AG04450 (cell line): ENCODE measurements around the gene MC2R. TPM values are rescaled to one million over a fixed set of nuclear protein-coding genes. Genes with fewer than 3 reads are reported as not detected.

Experiments
- CTCF ChIA-PET: fragments of 300-600, 350-600 bp; formaldehyde crosslinking; extraction: SDS; loops from one replicate; lab custom pipeline; 2022; ENCODE audit warnings: antibody characterized with exemption, inconsistent platforms; lab: Charles Lee
- POLR2A ChIA-PET: fragments of 350-600 bp; formaldehyde crosslinking; extraction: SDS; loops from one replicate; lab custom pipeline; 2021; ENCODE audit warnings: antibody characterized with exemption, inconsistent platforms; lab: Yijun Ruan, JAX
- DNase-seq: peaks from one replicate; pipeline ENCODE4 v3.0.0-alpha.2; 2011; ENCODE audit warnings: low read depth, low spot score
- H3K27ac ChIP-seq: one replicate; pipeline ENCODE4 v1.5.1; 2012; ENCODE audit warnings: low read depth, low read length, control low read depth
- H3K27me3 ChIP-seq: one replicate; pipeline ENCODE4 v1.6.0; 2012; ENCODE audit warnings: low read length; ENCODE audit not compliant: control insufficient read depth, insufficient read depth
- H3K4me3 ChIP-seq: 2 replicates; pipeline ENCODE4 v1.5.1; 2011; ENCODE audit warnings: mild to moderate bottlenecking, low read depth, low read length, control low read depth
- H3K9me3 ChIP-seq: 2 replicates; pipeline ENCODE4 v1.5.1; 2012; ENCODE audit warnings: low read length; ENCODE audit not compliant: control insufficient read depth, insufficient read depth
- polyA minus RNA-seq: library from RNA; depleted of rRNA, polyadenylated mRNA; stranded (reverse); fragments of >200 nt; gene quantifications from 2 replicates; pipeline ENCODE4 v1.2.3, GENCODE V29; 2011; rRNA and poly(A)+ RNA removed
- polyA plus RNA-seq: library from polyadenylated mRNA; depleted of rRNA; stranded (reverse); fragments of >200 nt; gene quantifications from 2 replicates; pipeline ENCODE4 v1.2.3, GENCODE V29; 2011; rRNA removed
- TF ChIP-seq, protein P1 (sequence below): IDR thresholded peaks from 2 replicates; pipeline ENCODE4 v1.5.1; 2011; ENCODE audit warnings: low read depth, low read length, control low read depth, inconsistent platforms

Gene MC2R
- polyA plus RNA-seq (not detected in 2 replicates), polyA minus RNA-seq (not detected in 2 replicates)

DNA sequence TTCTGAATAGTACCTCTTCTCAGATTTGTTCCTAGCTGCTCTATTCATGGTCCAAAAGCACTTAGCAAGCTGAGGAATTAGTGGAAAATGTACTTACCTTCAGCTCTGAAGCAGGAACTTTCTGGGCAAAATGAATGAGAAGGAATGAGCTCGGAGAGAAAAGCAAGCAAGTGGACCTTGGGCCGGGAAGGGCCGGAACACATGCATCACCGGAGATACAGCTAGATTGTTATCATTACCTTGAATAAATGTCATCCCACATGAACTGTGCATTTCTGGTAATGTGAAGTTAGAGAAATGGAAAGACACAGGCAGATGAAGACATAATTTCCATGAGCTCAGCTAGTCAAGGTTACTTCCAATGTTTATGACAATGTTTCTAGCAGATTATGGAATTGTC is at the start of gene MC2R:
TSS of gene MC2R (minus strand) at position 146 of the 400 bp plus-strand sequence. CDS start 30,018 bp downstream, outside the sequence.
- Histone ChIP-seq H3K4me3 (no peak within 1 kb of the TSS), H3K27ac (no peak within 1 kb of the TSS), H3K9me3 (peaks cover 66% of the 10 kb centered on the region), H3K27me3 (no peaks in the 10 kb centered on the region)
- ChIA-PET CTCF (no interaction called here), POLR2A (no interaction called here)
- no peak for DNase-seq
- TF ChIP-seq, protein P1, sequence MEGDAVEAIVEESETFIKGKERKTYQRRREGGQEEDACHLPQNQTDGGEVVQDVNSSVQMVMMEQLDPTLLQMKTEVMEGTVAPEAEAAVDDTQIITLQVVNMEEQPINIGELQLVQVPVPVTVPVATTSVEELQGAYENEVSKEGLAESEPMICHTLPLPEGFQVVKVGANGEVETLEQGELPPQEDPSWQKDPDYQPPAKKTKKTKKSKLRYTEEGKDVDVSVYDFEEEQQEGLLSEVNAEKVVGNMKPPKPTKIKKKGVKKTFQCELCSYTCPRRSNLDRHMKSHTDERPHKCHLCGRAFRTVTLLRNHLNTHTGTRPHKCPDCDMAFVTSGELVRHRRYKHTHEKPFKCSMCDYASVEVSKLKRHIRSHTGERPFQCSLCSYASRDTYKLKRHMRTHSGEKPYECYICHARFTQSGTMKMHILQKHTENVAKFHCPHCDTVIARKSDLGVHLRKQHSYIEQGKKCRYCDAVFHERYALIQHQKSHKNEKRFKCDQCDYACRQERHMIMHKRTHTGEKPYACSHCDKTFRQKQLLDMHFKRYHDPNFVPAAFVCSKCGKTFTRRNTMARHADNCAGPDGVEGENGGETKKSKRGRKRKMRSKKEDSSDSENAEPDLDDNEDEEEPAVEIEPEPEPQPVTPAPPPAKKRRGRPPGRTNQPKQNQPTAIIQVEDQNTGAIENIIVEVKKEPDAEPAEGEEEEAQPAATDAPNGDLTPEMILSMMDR = no peak

DNA sequence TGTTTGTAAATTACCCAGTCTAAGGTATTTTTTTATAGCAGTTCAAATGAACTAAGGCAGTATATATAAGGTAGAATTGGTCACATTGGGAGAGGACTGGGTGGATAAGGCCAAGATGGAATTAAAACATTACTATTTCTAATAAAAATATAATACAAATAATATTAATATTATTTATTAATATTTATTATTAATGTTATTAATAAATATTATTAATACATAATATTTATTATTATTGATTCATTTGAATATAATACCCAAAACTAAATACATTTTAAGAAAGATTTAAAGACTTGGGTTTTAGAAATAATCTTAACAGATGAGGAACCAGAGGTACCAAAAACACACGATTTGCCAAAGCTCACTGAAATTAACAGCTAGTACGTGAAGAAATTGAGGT is 30.5 kb upstream of the MC2R start:
- Histone ChIP-seq H3K27me3 (no peaks in the 10 kb centered on the region), H3K27ac (no peak overlapping the region), H3K4me3 (no peak overlapping the region), H3K9me3 (peaks cover 19% of the 10 kb centered on the region)
- POLR2A ChIA-PET = no interaction called here
- TF ChIP-seq, protein P1 = no peak
- CTCF ChIA-PET = no interaction called here
- no peak for DNase-seq

DNA sequence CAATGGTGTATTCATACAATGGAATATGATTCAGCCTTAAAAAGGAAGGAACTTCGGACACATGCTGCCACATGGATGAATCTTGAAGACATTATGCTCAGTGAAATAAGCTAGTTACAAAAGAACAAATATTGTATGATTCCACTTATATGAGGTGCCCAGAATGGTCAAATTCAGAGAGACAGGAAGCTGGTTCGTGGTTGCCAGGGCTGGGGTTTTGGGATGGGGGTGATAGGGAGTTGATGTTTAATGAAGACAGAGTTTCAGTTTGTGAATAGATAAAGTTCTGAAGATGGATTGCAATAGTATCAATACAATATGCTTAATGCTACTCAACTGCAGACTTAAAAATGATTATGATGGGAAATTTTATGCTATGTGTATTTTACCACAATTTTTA is 28.0 kb upstream of the MC2R start:
- no peak for DNase-seq
- H3K9me3 ChIP-seq = peaks cover 31% of the 10 kb centered on the region
- H3K4me3 ChIP-seq = no peak overlapping the region
- ChIA-PET POLR2A (no interaction called here), CTCF (no interaction called here)
- H3K27me3 ChIP-seq = no peaks in the 10 kb centered on the region
- no peak overlapping the region for H3K27ac ChIP-seq
- TF ChIP-seq, protein P1 = no peak

DNA sequence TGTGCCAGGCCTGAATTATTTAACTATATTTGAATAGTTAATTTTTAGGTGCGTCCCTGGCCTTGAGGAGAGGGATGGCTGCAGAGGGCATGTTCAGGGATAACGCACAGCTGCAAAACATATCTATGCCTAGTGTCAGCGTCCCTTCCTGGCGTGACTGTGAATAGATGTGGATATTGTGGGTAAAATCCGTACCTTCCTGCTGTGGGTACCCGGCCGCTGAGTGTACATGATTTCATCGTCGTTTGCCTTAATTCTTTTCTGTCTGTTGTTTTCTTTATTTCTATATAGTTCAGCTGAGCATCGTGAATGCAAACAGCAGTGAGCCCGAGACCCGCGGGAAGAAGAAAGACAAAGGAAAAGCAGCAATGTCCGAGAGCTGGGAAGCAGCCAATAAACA is 25.0 kb upstream of the MC2R start:
- CTCF ChIA-PET = no interaction called here
- TF ChIP-seq, protein P1 = no peak
- DNase-seq = no peak

DNA sequence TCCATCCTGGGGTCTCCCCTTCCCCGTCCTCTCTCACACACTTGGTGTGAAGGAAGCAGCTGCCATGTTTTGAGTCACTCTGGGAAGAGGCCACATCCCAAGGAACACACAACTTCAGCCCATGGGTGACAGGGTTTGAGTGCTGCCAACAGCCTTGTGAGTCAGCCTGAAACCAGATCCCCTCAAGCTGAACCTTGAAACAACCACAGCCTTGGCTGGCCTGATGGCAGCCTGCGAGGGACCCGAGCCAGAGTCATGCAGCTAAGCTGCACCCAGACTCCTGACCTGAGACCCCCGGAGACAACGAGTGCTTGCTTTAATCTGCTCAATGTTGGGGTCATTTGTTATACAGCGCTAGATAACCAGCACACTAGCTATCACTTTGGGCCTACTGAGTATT is 19.3 kb upstream of the MC2R start:
- CTCF ChIA-PET = no interaction called here
- TF ChIP-seq, protein P1 = no peak
- no peak for DNase-seq
- H3K27me3 ChIP-seq = no peaks in the 10 kb centered on the region
- no peak overlapping the region for H3K4me3 ChIP-seq
- POLR2A ChIA-PET = no interaction called here
- H3K27ac ChIP-seq = no peak overlapping the region
- H3K9me3 ChIP-seq = peaks cover 60% of the 10 kb centered on the region

More for the DNA sequence above, 25.0 kb upstream of the MC2R start:
- H3K9me3 ChIP-seq = peaks cover 40% of the 10 kb centered on the region
- no peak overlapping the region for H3K4me3 ChIP-seq
- POLR2A ChIA-PET = no interaction called here
- H3K27ac ChIP-seq = no peak overlapping the region
- no peaks in the 10 kb centered on the region for H3K27me3 ChIP-seq
